Neuronal stem cell (in vitro differentiated cells): ENCODE measurements around the gene TSPAN14.

ENCODE experiments used
- DNase-seq: peaks from one replicate; pipeline ENCODE4 v3.0.0-alpha.2; 2013; ENCODE audit warnings: low spot score
- H2AFZ ChIP-seq: one replicate; pipeline ENCODE4 v1.6.1; 2013; ENCODE audit warnings: mild to moderate bottlenecking, low read length, inconsistent platforms
- H2AK5ac ChIP-seq: 2 replicates; pipeline ENCODE4 v1.6.1; 2013; ENCODE audit warnings: low read depth, mild to moderate bottlenecking, inconsistent platforms, low read length, moderate library complexity, mixed read lengths
- H2BK120ac ChIP-seq: 2 replicates; pipeline ENCODE4 v1.6.1; 2013; ENCODE audit warnings: low read depth, mild to moderate bottlenecking, inconsistent platforms, low read length, moderate library complexity, mixed read lengths
- H2BK12ac ChIP-seq: one replicate; pipeline ENCODE4 v1.6.1; 2013; ENCODE audit warnings: low read length, inconsistent platforms
- H2BK15ac ChIP-seq: 2 replicates; pipeline ENCODE4 v1.6.1; 2013; ENCODE audit warnings: mild to moderate bottlenecking, low read length, inconsistent platforms, mixed read lengths
- H2BK5ac ChIP-seq: one replicate; pipeline ENCODE4 v1.6.1; 2013; ENCODE audit warnings: inconsistent platforms, mild to moderate bottlenecking, low read length, moderate library complexity
- H3K14ac ChIP-seq: one replicate; pipeline ENCODE4 v1.6.1; 2013; ENCODE audit warnings: low read length, inconsistent platforms
- H3K18ac ChIP-seq: 2 replicates; pipeline ENCODE4 v1.6.1; 2013; ENCODE audit warnings: low read length, inconsistent platforms
- H3K23ac ChIP-seq: 2 replicates; pipeline ENCODE4 v1.6.1; 2013; ENCODE audit warnings: low read depth, mild to moderate bottlenecking, mixed read lengths, low read length, inconsistent platforms; ENCODE audit not compliant: poor library complexity
- H3K27ac ChIP-seq: replicated peaks from 3 replicates; pipeline ENCODE4 v1.5.1; 2013; ENCODE audit warnings: low read length, inconsistent platforms
- H3K27me3 ChIP-seq, 3 experiments: 2 replicates each; pipeline ENCODE4 v1.6.1; 2013; ENCODE audit warnings: low read length in 3 of 3, mild to moderate bottlenecking in 2 of 3, inconsistent platforms in 1 of 3, low read depth in 1 of 3, mixed read lengths in 1 of 3, moderate library complexity in 1 of 3; ENCODE audit not compliant: control insufficient read depth in 3 of 3, insufficient read depth in 3 of 3
- H3K36me3 ChIP-seq, 2 donors: replicated peaks in 1 of 2; 2 replicates each; pipeline ENCODE4 v1.6.1; 2013; ENCODE audit warnings: low read length in 2 of 2; ENCODE audit not compliant: control insufficient read depth in 2 of 2, insufficient read depth in 2 of 2
- H3K4ac ChIP-seq: 2 replicates; pipeline ENCODE4 v1.6.1; 2013; ENCODE audit warnings: inconsistent platforms, mild to moderate bottlenecking, low read length, moderate library complexity
- H3K4me1 ChIP-seq, 2 donors: 1 replicate in 1 of 2; 2 replicates in 1 of 2; pipeline ENCODE4 v1.6.1; 2013; ENCODE audit warnings: low read length in 2 of 2, low read depth in 1 of 2; ENCODE audit not compliant: control insufficient read depth in 2 of 2, insufficient read depth in 1 of 2
- H3K4me2 ChIP-seq: one replicate; pipeline ENCODE4 v1.6.1; 2013; ENCODE audit warnings: mild to moderate bottlenecking, low read length, inconsistent platforms; ENCODE audit not compliant: insufficient read depth, poor library complexity, severe bottlenecking
- H3K4me3 ChIP-seq, 2 donors: 2 replicates each; pipeline ENCODE4 v1.5.1; 2013; ENCODE audit warnings: low read length in 2 of 2, mild to moderate bottlenecking in 2 of 2, inconsistent platforms in 1 of 2, moderate library complexity in 1 of 2
- H3K79me1 ChIP-seq: one replicate; pipeline ENCODE4 v1.6.1; 2013; ENCODE audit warnings: low read depth, mild to moderate bottlenecking, inconsistent platforms, low read length, moderate library complexity
- H3K9ac ChIP-seq: one replicate; pipeline ENCODE4 v1.6.1; 2013; ENCODE audit warnings: mild to moderate bottlenecking, low read depth, low read length, inconsistent platforms; ENCODE audit not compliant: poor library complexity
- H3K9me3 ChIP-seq, 2 donors: replicated peaks in 1 of 2; 2 replicates each; pipeline versions ENCODE3 to v1.6.1; 2013; ENCODE audit warnings: low read length in 2 of 2, mild to moderate bottlenecking in 2 of 2, inconsistent platforms in 1 of 2, low read depth in 1 of 2, mixed read lengths in 1 of 2, moderate library complexity in 1 of 2; ENCODE audit not compliant: control insufficient read depth in 2 of 2, insufficient read depth in 1 of 2
- H4K8ac ChIP-seq: one replicate; pipeline ENCODE4 v1.6.1; 2013; ENCODE audit warnings: low read depth, mild to moderate bottlenecking, inconsistent platforms, low read length, moderate library complexity
- H4K91ac ChIP-seq: one replicate; pipeline ENCODE4 v1.6.1; 2013; ENCODE audit warnings: low read length, low read depth, mild to moderate bottlenecking, inconsistent platforms; ENCODE audit not compliant: poor library complexity
- WGBS, 2 donors: extraction: QIAGEN DNeasy Blood & Tissue Kit; methylation state at CpG; one replicate each; pipeline ENCODE4 v1.1.7; 2013; ENCODE audit warnings: missing lambda C conversion rate in 2 of 2, mixed read lengths in 1 of 2; ENCODE audit not compliant: insufficient read length in 2 of 2, insufficient replicate concordance in 1 of 2; ENCODE audit errors: extremely low coverage in 2 of 2; 5-methylcytosine and 5-hydroxymethylcytosine counted together

TSPAN14 gene

GRCh38 chr10:80554050-80554449 lies 99.9 kb downstream of the TSPAN14 start:
- H3K9ac ChIP-seq: no peak overlapping the region
- H2AFZ ChIP-seq: no peak overlapping the region
- H3K27ac ChIP-seq: no peak overlapping the region
- DNase-seq: no peak
- no peak overlapping the region for H3K23ac ChIP-seq
- no peak overlapping the region for H3K14ac ChIP-seq
- H3K36me3 ChIP-seq: no peaks in the 10 kb centered on the region
- no peak overlapping the region for H2AK5ac ChIP-seq
- no peak overlapping the region for H2BK120ac ChIP-seq
- no peak overlapping the region for H2BK15ac ChIP-seq
- H4K91ac ChIP-seq: no peak overlapping the region
- WGBS, 2 donors: no CpG with 5 or more reads among the region's 5 CpGs
- H3K18ac ChIP-seq: no peak overlapping the region
- no peak overlapping the region for H3K4ac ChIP-seq
- H2BK5ac ChIP-seq: no peak overlapping the region
- no peak overlapping the region for H4K8ac ChIP-seq
- H3K79me1 ChIP-seq: peaks cover 4% of the 10 kb centered on the region
- H3K4me3 ChIP-seq: no peak overlapping the region
- H3K4me1 ChIP-seq: peaks cover 7 to 17% of the 10 kb centered on the region in 2 donors
- H3K27me3 ChIP-seq: no peaks in the 10 kb centered on the region
- H3K4me2 ChIP-seq: no peak overlapping the region
- H2BK12ac ChIP-seq: no peak overlapping the region
- no peaks in the 10 kb centered on the region for H3K9me3 ChIP-seq

DNA sequence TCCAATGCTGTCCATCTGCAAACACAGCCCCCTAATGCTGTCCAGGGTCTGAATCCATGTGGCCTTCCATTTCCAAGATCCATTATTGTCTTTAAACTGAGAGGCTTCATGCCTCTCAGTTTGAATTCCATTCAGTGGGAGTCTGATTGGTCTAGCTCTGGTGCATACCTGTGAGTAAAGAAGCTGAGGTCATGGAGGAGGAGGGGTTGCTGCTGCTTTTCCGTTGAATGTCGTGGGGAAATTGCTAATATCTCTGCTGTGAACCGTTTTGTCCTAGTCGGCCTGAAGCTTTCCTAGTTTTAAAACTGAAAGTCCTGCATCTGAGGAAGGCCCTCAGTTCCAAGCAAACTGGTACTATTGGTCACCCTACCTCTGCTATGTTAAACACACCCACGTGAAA lies 101.3 kb downstream of the TSPAN14 start:
- H3K18ac ChIP-seq: no peak overlapping the region

GRCh38 chr10:80561950-80562349 lies 107.8 kb downstream of the TSPAN14 start:
- Histone ChIP-seq H3K27me3 (no peaks in the 10 kb centered on the region), H3K23ac (no peak overlapping the region), H3K27ac (no peak overlapping the region), H4K91ac (no peak overlapping the region), H3K18ac (no peak overlapping the region), H3K36me3 (no peaks in the 10 kb centered on the region), H3K4me1 (no peaks in the 10 kb centered on the region), H2AFZ (no peak overlapping the region), H2BK15ac (no peak overlapping the region), H3K9me3 (no peaks in the 10 kb centered on the region), H3K79me1 (no peaks in the 10 kb centered on the region), H3K4me2 (no peak overlapping the region), H2BK5ac (no peak overlapping the region), H3K14ac (no peak overlapping the region), H2AK5ac (no peak overlapping the region), H3K9ac (no peak overlapping the region), H2BK120ac (no peak overlapping the region), H4K8ac (no peak overlapping the region), H3K4me3 (no peak overlapping the region), H2BK12ac (no peak overlapping the region), H3K4ac (no peak overlapping the region)
- no peak for DNase-seq

More for the DNA sequence above, 101.3 kb downstream of the TSPAN14 start:
- H3K4ac ChIP-seq: no peak overlapping the region
- H3K36me3 ChIP-seq: no peaks in the 10 kb centered on the region
- no peak overlapping the region for H3K23ac ChIP-seq
- H3K4me1 ChIP-seq: peaks cover 7 to 10% of the 10 kb centered on the region in 2 donors
- H2BK5ac ChIP-seq: no peak overlapping the region
- H2AK5ac ChIP-seq: no peak overlapping the region
- H4K91ac ChIP-seq: no peak overlapping the region
- no peak overlapping the region for H3K27ac ChIP-seq
- no peak overlapping the region for H2BK12ac ChIP-seq
- no peaks in the 10 kb centered on the region for H3K9me3 ChIP-seq
- no peak overlapping the region for H2AFZ ChIP-seq
- no peak overlapping the region for H2BK15ac ChIP-seq
- no peak overlapping the region for H4K8ac ChIP-seq
- no peaks in the 10 kb centered on the region for H3K27me3 ChIP-seq
- no peak overlapping the region for H3K4me3 ChIP-seq
- no peak overlapping the region for H3K4me2 ChIP-seq
- no peak overlapping the region for H2BK120ac ChIP-seq
- no peak overlapping the region for H3K14ac ChIP-seq
- no peak for DNase-seq
- WGBS, 2 donors: no CpG with 5 or more reads among the region's 5 CpGs
- no peaks in the 10 kb centered on the region for H3K79me1 ChIP-seq
- H3K9ac ChIP-seq: no peak overlapping the region

DNA sequence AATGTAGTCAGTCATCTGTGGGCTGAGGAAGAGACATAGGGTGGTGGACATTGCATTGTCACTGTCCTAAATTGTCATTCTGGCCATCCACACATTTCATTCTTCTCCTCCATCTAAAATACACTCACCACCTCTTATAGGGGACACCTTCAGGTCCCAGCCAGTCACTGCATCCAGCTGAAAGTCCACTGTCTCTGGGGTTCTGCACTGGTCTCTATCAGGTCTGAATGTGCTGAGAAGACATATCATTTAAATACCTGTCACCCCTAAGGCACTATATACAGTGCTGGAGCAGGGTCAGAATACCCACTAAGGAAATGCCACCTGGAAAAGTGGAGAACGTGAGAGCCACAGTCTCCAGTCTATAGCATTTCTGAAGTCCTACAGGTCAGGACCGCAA lies 113.2 kb downstream of the TSPAN14 start:
- H3K4ac ChIP-seq: no peak overlapping the region
- no peaks in the 10 kb centered on the region for H3K36me3 ChIP-seq
- no peak overlapping the region for H2AFZ ChIP-seq
- no peaks in the 10 kb centered on the region for H3K9me3 ChIP-seq
- no peaks in the 10 kb centered on the region for H3K79me1 ChIP-seq
- no peak overlapping the region for H4K91ac ChIP-seq
- H2AK5ac ChIP-seq: no peak overlapping the region
- no peak overlapping the region for H2BK12ac ChIP-seq
- no peak overlapping the region for H3K4me3 ChIP-seq
- no peak overlapping the region for H2BK5ac ChIP-seq
- H3K4me2 ChIP-seq: no peak overlapping the region
- H3K14ac ChIP-seq: no peak overlapping the region
- H3K23ac ChIP-seq: no peak overlapping the region
- H3K27ac ChIP-seq: no peak overlapping the region
- no peak overlapping the region for H2BK15ac ChIP-seq
- H4K8ac ChIP-seq: no peak overlapping the region
- DNase-seq: no peak
- no peak overlapping the region for H3K18ac ChIP-seq
- no CpG with 5 or more reads among the region's 2 CpGs for WGBS, 2 donors
- no peaks in the 10 kb centered on the region for H3K4me1 ChIP-seq
- H2BK120ac ChIP-seq: no peak overlapping the region
- no peak overlapping the region for H3K9ac ChIP-seq
- H3K27me3 ChIP-seq: peaks cover 0 to 2% (median 0%) of the 10 kb centered on the region in 3 experiments
